Measurements from ENCODE around the gene SPAG16. TPM values are rescaled to one million over a fixed set of nuclear protein-coding genes. Genes with fewer than 3 reads are reported as not detected.

The SPAG16 gene
- total RNA-seq, 1 experiment from 2014 or later, result 17.3 TPM

- TF ChIP-seq CTCF (conservative IDR thresholded peaks at IDR 0.05), result no peak
- no peak overlapping the region for H2BK20ac ChIP-seq (ENCODE audit: low read depth, low read length, poor library complexity, severe bottlenecking)
- no peak overlapping the region for H3K4ac ChIP-seq (ENCODE audit: low read depth, low read length)
- H3K14ac ChIP-seq (ENCODE audit: insufficient read depth, low read length), result no peak overlapping the region
- no peak overlapping the region for H2BK5ac ChIP-seq (ENCODE audit: insufficient read length, low read length)
- no peak overlapping the region for H4K91ac ChIP-seq (ENCODE audit: insufficient read length, low read depth, low read length)
- peaks cover 48 to 51% of the 10 kb centered on the region in 2 experiments for H3K4me1 Mint-ChIP-seq
- H4K8ac ChIP-seq (replicated peaks; ENCODE audit: insufficient read length, low read depth, low read length), result no peak overlapping the region
- H4K5ac ChIP-seq (ENCODE audit: insufficient read length, low read depth, low read length), result no peak overlapping the region
- H2BK12ac ChIP-seq (ENCODE audit: insufficient read length, low read depth, low read length), result no peak overlapping the region
- H3K27me3 ChIP-seq (ENCODE audit: insufficient read depth, low read length), result no peaks in the 10 kb centered on the region
- no peak overlapping the region for H3K23ac ChIP-seq (ENCODE audit: insufficient read length, low read depth, low read length)
- no peaks in the 10 kb centered on the region for H3K9me3 ChIP-seq (ENCODE audit: control insufficient read depth, low read depth, low read length)
- H3K27me3 Mint-ChIP-seq (ENCODE audit: low read depth), result no peaks in the 10 kb centered on the region
- WGBS (ENCODE audit: extremely low coverage, insufficient read length, low lambda C conversion rate), result no CpG with 5 or more reads among the region's 1 CpG
- DNase-seq, result no peak
- H3K23me2 ChIP-seq (ENCODE audit: insufficient read length, low read depth, low read length, poor library complexity, severe bottlenecking), result no peaks in the 10 kb centered on the region
- no peak overlapping the region for H2AK5ac ChIP-seq (ENCODE audit: insufficient read length, low read length)
- H3K36me3 Mint-ChIP-seq (ENCODE audit: insufficient read depth in 1 of 3, low read depth in 3 of 3), result peaks cover 0 to 16% (median 2%) of the 10 kb centered on the region in 3 experiments; a peak in 3 of 7 replicates
- H3K79me1 ChIP-seq (ENCODE audit: insufficient read depth, low read depth, low read length, poor library complexity, severe bottlenecking), result no peaks in the 10 kb centered on the region
- H3K56ac ChIP-seq (ENCODE audit: insufficient read length, low read depth, low read length), result no peak overlapping the region
- H2AFZ ChIP-seq (ENCODE audit: low read length), result no peak overlapping the region
- H4K20me1 ChIP-seq (ENCODE audit: control insufficient read depth, insufficient read depth, insufficient read length), result no peaks in the 10 kb centered on the region
- no peak overlapping the region for H3T11ph ChIP-seq (ENCODE audit: low read length)
- peak overlapping the region; percentile 27 to 59; a peak in 2 of 5 replicates for H3K4me3 Mint-ChIP-seq
- H3K4me1 ChIP-seq (ENCODE audit: insufficient read depth, low read length), result peaks cover 4% of the 10 kb centered on the region; the same call in 1 of the 2 replicates
- peak overlapping the region; percentile 92 to 100 (median 98); a peak in 6 of 7 replicates for H3K27ac Mint-ChIP-seq
- no peaks in the 10 kb centered on the region for H3K9me3 Mint-ChIP-seq
- no peak overlapping the region for H2BK120ac ChIP-seq (ENCODE audit: low read depth, low read length, poor library complexity, severe bottlenecking)
- no peak overlapping the region for H3K4me2 ChIP-seq (ENCODE audit: insufficient read depth, insufficient read length, low read length)
- H3K79me2 ChIP-seq (ENCODE audit: insufficient read depth, low read length), result no peaks in the 10 kb centered on the region
- no peak overlapping the region for H3K18ac ChIP-seq (ENCODE audit: insufficient read length, low read depth, low read length)
- peak overlapping the region; percentile 81 for H3K27ac ChIP-seq (ENCODE audit: insufficient read length, low read depth, low read length)
- H2BK15ac ChIP-seq (ENCODE audit: low read depth, low read length), result no peak overlapping the region
- no peak overlapping the region for H3K9ac ChIP-seq (ENCODE audit: extremely low read depth, insufficient read length, low read length)
Observed at GRCh38 chr2:214128040-214128439, 843.8 kb downstream of the SPAG16 start.

Data from H9 (cell line).